SK-N-SH (cell line): ENCODE measurements around the gene OSBPL8. TPM values are rescaled to one million over a fixed set of nuclear protein-coding genes. Genes with fewer than 3 reads are reported as not detected.

Experiments
- CTCF ChIA-PET: fragments of 300-600, 350-600 bp; formaldehyde crosslinking; extraction: SDS; loops from one replicate; lab custom pipeline; 2021; lab: Yijun Ruan, JAX
- POLR2A ChIA-PET: fragments of 350-600 bp; sonication (Branson Sonifier 250); formaldehyde crosslinking; extraction: SDS; loops from one replicate; lab custom pipeline; 2020; ENCODE audit warnings: antibody characterized with exemption, inconsistent platforms; lab: Yijun Ruan, JAX
- DNase-seq: peaks from one replicate; pipeline ENCODE4 v3.0.0; 2012
- H2AFZ ChIP-seq: fragments of 200-600 bp; sonication (generic); 2 replicates; pipeline ENCODE4 v1.8.1; 2016; ENCODE audit warnings: antibody characterized with exemption, mild to moderate bottlenecking, low read depth
- H3F3A ChIP-seq: fragments of 200-600 bp; sonication (generic); replicated peaks from 2 replicates; pipeline ENCODE3; 2016; ENCODE audit warnings: antibody characterized with exemption, mild to moderate bottlenecking; ENCODE audit not compliant: insufficient read depth
- H3K27ac ChIP-seq, 2 experiments: fragments of 200-500 bp in 1 of 2; fragments of 200-600 bp in 1 of 2; sonication (Bioruptor generic) in 1 of 2; sonication (generic), shearing (Covaris generic) in 1 of 2; 2 replicates each; pipeline versions ENCODE4 v1.5.1 to v1.6.1; 2014 to 2016; ENCODE audit warnings: low read depth in 2 of 2, inconsistent platforms in 1 of 2, low read length in 1 of 2, mild to moderate bottlenecking in 1 of 2, mixed read lengths in 1 of 2
- H3K27me3 ChIP-seq: fragments of 200-600 bp; sonication (generic), shearing (Covaris generic); 2 replicates; pipeline ENCODE4 v1.6.1; 2016; ENCODE audit warnings: mixed run types; ENCODE audit not compliant: insufficient read depth
- H3K36me3 ChIP-seq, 2 experiments: fragments of 200-500 bp in 1 of 2; fragments of 200-600 bp in 1 of 2; sonication (Bioruptor generic) in 1 of 2; sonication (generic) in 1 of 2; replicated peaks in 1 of 2; 2 replicates each; pipeline versions ENCODE3 to v1.5.1; 2014 to 2016; ENCODE audit warnings: low read length in 1 of 2, mild to moderate bottlenecking in 1 of 2; ENCODE audit not compliant: insufficient read depth in 2 of 2, control insufficient read depth in 1 of 2
- H3K4me1 ChIP-seq, 2 experiments: fragments of 200-500 bp in 1 of 2; fragments of 200-600 bp in 1 of 2; sonication (Bioruptor generic) in 1 of 2; sonication (generic), shearing (Covaris generic) in 1 of 2; 2 replicates each; pipeline versions ENCODE4 v1.5.1 to v1.6.1; 2014 to 2016; ENCODE audit warnings: low read depth in 1 of 2, low read length in 1 of 2, mixed run types in 1 of 2; ENCODE audit not compliant: insufficient read depth in 2 of 2, control insufficient read depth in 1 of 2
- H3K4me2 ChIP-seq: fragments of 200-600 bp; sonication (generic), shearing (Covaris generic); 2 replicates; pipeline ENCODE4 v1.6.1; 2017; ENCODE audit warnings: mixed run types
- H3K4me3 ChIP-seq, 2 experiments: fragments of 200-500 bp in 1 of 2; fragments of 200-600 bp in 1 of 2; sonication (Bioruptor generic) in 1 of 2; sonication (generic), shearing (Covaris generic) in 1 of 2; 2 replicates each; pipeline versions ENCODE4 v1.5.1 to v1.8.1; 2014 to 2016; ENCODE audit warnings: low read depth in 2 of 2, inconsistent platforms in 1 of 2, low read length in 1 of 2, mild to moderate bottlenecking in 1 of 2, mixed read lengths in 1 of 2, moderate library complexity in 1 of 2
- H3K79me2 ChIP-seq: fragments of 200-600 bp; sonication (generic); 2 replicates; pipeline ENCODE4 v1.8.1; 2017; ENCODE audit warnings: mild to moderate bottlenecking; ENCODE audit not compliant: insufficient read depth
- H3K9ac ChIP-seq: fragments of 200-600 bp; sonication (generic); 2 replicates; pipeline ENCODE4 v1.6.1; 2017; ENCODE audit warnings: mixed run types
- H3K9me2 ChIP-seq: fragments of 200-600 bp; sonication (generic); 2 replicates; pipeline ENCODE4 v1.6.1; 2017; ENCODE audit warnings: mixed run types
- H3K9me3 ChIP-seq: fragments of 200-600 bp; sonication (generic); 2 replicates; pipeline ENCODE4 v1.6.1; 2017; ENCODE audit warnings: mixed run types, mild to moderate bottlenecking, moderate library complexity
- H4K20me1 ChIP-seq: fragments of 200-600 bp; sonication (generic); 2 replicates; pipeline ENCODE4 v1.6.1; 2017; ENCODE audit warnings: mild to moderate bottlenecking, mixed run types; ENCODE audit not compliant: insufficient read depth
- CTCF ChIP-seq: fragments of 200-600 bp; sonication (generic); IDR thresholded peaks from 2 replicates; pipeline ENCODE4 v1.6.1; 2017; ENCODE audit warnings: antibody characterized with exemption, mild to moderate bottlenecking, moderate library complexity
- FOSL2 ChIP-seq: IDR thresholded peaks from 2 replicates; pipeline ENCODE4 v1.4.0; 2012; ENCODE audit warnings: low read depth, mild to moderate bottlenecking, moderate library complexity, borderline replicate concordance
- JUND ChIP-seq: IDR thresholded peaks from 2 replicates; pipeline ENCODE4 v1.4.0; 2012
- POLR2AphosphoS5 ChIP-seq: IDR thresholded peaks from 2 replicates; pipeline ENCODE4 v1.6.1; 2012; ENCODE audit warnings: low read depth, low read length
- REST ChIP-seq: IDR thresholded peaks from 2 replicates; pipeline ENCODE4 v1.6.1; 2012; ENCODE audit warnings: mild to moderate bottlenecking, low read depth, low read length, moderate library complexity
- RFX5 ChIP-seq: IDR thresholded peaks from 2 replicates; pipeline ENCODE4 v1.6.1; 2012; ENCODE audit warnings: mild to moderate bottlenecking, improper control_type of control experiment, low read length
- SIN3A ChIP-seq: IDR thresholded peaks from 2 replicates; pipeline ENCODE4 v1.6.1; 2012; ENCODE audit warnings: low read depth, mild to moderate bottlenecking, low read length, moderate library complexity, borderline replicate concordance
- TEAD4 ChIP-seq: IDR thresholded peaks from 2 replicates; pipeline ENCODE4 v1.4.0; 2012; ENCODE audit warnings: mild to moderate bottlenecking, borderline replicate concordance; ENCODE audit not compliant: insufficient read depth
- USF2 ChIP-seq: fragments of 150-350 bp; IDR thresholded peaks from 2 replicates; pipeline ENCODE4 v1.6.1; 2017; ENCODE audit warnings: antibody characterized with exemption, low read length, low read depth, borderline replicate concordance
- polyA plus RNA-seq, 3 experiments: library from polyadenylated mRNA; depleted of rRNA; stranded (reverse); fragments of >200 nt; gene quantifications; 2 replicates each; pipeline ENCODE4 v1.2.3, GENCODE V29; 2012
- TF ChIP-seq, protein P1 (sequence below): IDR thresholded peaks from 2 replicates; pipeline ENCODE4 v1.4.0; 2012; ENCODE audit warnings: low read depth, borderline replicate concordance

OSBPL8 gene
- polyA plus RNA-seq, 1 of the 3 experiments (the other 2 are of a cell fraction) = 10.6 TPM

GRCh38 chr12:76588881-76589565 is 29.5 kb upstream of the OSBPL8 start:
- Histone ChIP-seq H3K9ac (no peak overlapping the region), H3K9me2 (no peaks in the 10 kb centered on the region), H3K27ac (no peak overlapping the region), H3K4me3 (no peak overlapping the region), H3K4me2 (no peak overlapping the region), H3K36me3 (no peaks in the 10 kb centered on the region), H3F3A (no peaks in the 10 kb centered on the region), H2AFZ (no peak overlapping the region), H3K9me3 (no peaks in the 10 kb centered on the region), H3K27me3 (no peaks in the 10 kb centered on the region), H3K4me1 (no peaks in the 10 kb centered on the region), H4K20me1 (no peaks in the 10 kb centered on the region), H3K79me2 (no peaks in the 10 kb centered on the region)
- DNase-seq = no peak
- ChIA-PET CTCF (interaction anchor here (1.8 to 2.4 kb wide), 2 partner anchors 12 to 38 kb away, joined by 6 to 8 read pairs; no protein-coding TSS in a partner anchor), POLR2A (no interaction called here)
- no peak for TF ChIP-seq CTCF
- TF ChIP-seq REST = no peak
- TF ChIP-seq POLR2AphosphoS5 = no peak
- TF ChIP-seq FOSL2 = no peak
- TF ChIP-seq TEAD4 = no peak
- no peak for TF ChIP-seq RFX5
- no peak for TF ChIP-seq USF2
- no peak for TF ChIP-seq SIN3A
- TF ChIP-seq, protein P1, sequence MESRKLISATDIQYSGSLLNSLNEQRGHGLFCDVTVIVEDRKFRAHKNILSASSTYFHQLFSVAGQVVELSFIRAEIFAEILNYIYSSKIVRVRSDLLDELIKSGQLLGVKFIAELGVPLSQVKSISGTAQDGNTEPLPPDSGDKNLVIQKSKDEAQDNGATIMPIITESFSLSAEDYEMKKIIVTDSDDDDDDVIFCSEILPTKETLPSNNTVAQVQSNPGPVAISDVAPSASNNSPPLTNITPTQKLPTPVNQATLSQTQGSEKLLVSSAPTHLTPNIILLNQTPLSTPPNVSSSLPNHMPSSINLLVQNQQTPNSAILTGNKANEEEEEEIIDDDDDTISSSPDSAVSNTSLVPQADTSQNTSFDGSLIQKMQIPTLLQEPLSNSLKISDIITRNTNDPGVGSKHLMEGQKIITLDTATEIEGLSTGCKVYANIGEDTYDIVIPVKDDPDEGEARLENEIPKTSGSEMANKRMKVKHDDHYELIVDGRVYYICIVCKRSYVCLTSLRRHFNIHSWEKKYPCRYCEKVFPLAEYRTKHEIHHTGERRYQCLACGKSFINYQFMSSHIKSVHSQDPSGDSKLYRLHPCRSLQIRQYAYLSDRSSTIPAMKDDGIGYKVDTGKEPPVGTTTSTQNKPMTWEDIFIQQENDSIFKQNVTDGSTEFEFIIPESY = no peak
- no peak for TF ChIP-seq JUND
